Karpas-422 (cell line): Measurements from ENCODE around the gene GSDME. TPM values are rescaled to one million over a fixed set of nuclear protein-coding genes. Genes with fewer than 3 reads are reported as not detected.

ENCODE experiments used
- DNase-seq: peaks from one replicate; pipeline ENCODE4 v3.0.0-alpha.2; 2015
- H2AFZ ChIP-seq: fragments of 200-600 bp; sonication (generic); 2 replicates; pipeline ENCODE4 v1.6.1; 2014; ENCODE audit warnings: antibody characterized with exemption, low read length, mixed read lengths
- H3K27ac ChIP-seq: fragments of 200-600 bp; sonication (generic); 2 replicates; pipeline ENCODE4 v1.5.1; 2014; ENCODE audit warnings: mild to moderate bottlenecking, low read length, moderate library complexity
- H3K27me3 ChIP-seq: fragments of 200-600 bp; sonication (generic); 2 replicates; pipeline ENCODE4 v1.6.1; 2014; ENCODE audit warnings: low read length, mixed read lengths
- H3K36me3 ChIP-seq: fragments of 200-600 bp; sonication (generic); 2 replicates; pipeline ENCODE4 v1.6.1; 2014; ENCODE audit warnings: low read length, mixed read lengths; ENCODE audit not compliant: insufficient read depth
- H3K4me1 ChIP-seq: fragments of 200-600 bp; sonication (generic); 2 replicates; pipeline ENCODE4 v1.6.1; 2014; ENCODE audit warnings: mild to moderate bottlenecking, low read length, mixed read lengths
- H3K4me2 ChIP-seq: fragments of 200-600 bp; sonication (generic); 2 replicates; pipeline ENCODE4 v1.6.1; 2014; ENCODE audit warnings: low read length, low read depth, mild to moderate bottlenecking; ENCODE audit not compliant: poor library complexity, severe bottlenecking
- H3K4me3 ChIP-seq: fragments of 200-600 bp; sonication (generic); 2 replicates; pipeline ENCODE4 v1.5.1; 2014; ENCODE audit warnings: mild to moderate bottlenecking, antibody characterized with exemption, low read length, mixed read lengths
- H3K79me2 ChIP-seq: fragments of 200-600 bp; sonication (generic); 2 replicates; pipeline ENCODE4 v1.6.1; 2014; ENCODE audit warnings: mild to moderate bottlenecking, low read length, mixed read lengths
- H3K9ac ChIP-seq: fragments of 200-600 bp; sonication (generic); 2 replicates; pipeline ENCODE4 v1.6.0; 2014; ENCODE audit warnings: low read length
- H3K9me2 ChIP-seq: fragments of 200-600 bp; sonication (generic), shearing (Covaris generic); replicated peaks from 2 replicates; pipeline ENCODE4 v1.6.0; 2014; ENCODE audit warnings: mild to moderate bottlenecking, low read length, moderate library complexity; ENCODE audit not compliant: insufficient read depth
- H3K9me3 ChIP-seq: fragments of 300-700, 200-600 bp; sonication (generic); 2 replicates; pipeline ENCODE4 v1.6.1; 2014; ENCODE audit warnings: low read length, mixed read lengths
- H4K20me1 ChIP-seq: fragments of 200-600 bp; sonication (generic); 2 replicates; pipeline ENCODE4 v1.6.1; 2014; ENCODE audit warnings: mild to moderate bottlenecking, antibody characterized with exemption, low read length, low read depth; ENCODE audit not compliant: insufficient read depth
- total RNA-seq: library from RNA; depleted of rRNA; stranded (reverse); fragments of >200 nt; shearing (Covaris generic); gene quantifications from 2 replicates; pipeline ENCODE4 v1.2.3, GENCODE V29; 2014; ENCODE audit warnings: low replicate concordance

GSDME gene
- total RNA-seq, 1 experiment from 2014 or later, result 6.0 TPM

- Histone ChIP-seq H3K4me1 (no peaks in the 10 kb centered on the region), H3K27me3 (no peaks in the 10 kb centered on the region), H4K20me1 (no peaks in the 10 kb centered on the region), H3K4me2 (no peak overlapping the region), H3K4me3 (no peak overlapping the region), H3K36me3 (peaks cover 18% of the 10 kb centered on the region), H3K9me2 (no peaks in the 10 kb centered on the region), H3K9ac (no peak overlapping the region), H2AFZ (no peak overlapping the region), H3K9me3 (no peaks in the 10 kb centered on the region), H3K27ac (no peak overlapping the region), H3K79me2 (no peaks in the 10 kb centered on the region)
- DNase-seq, result no peak
These were observed 10.8 kb upstream of the GSDME start for GRCh38 chr7:24767878-24768569.

DNA sequence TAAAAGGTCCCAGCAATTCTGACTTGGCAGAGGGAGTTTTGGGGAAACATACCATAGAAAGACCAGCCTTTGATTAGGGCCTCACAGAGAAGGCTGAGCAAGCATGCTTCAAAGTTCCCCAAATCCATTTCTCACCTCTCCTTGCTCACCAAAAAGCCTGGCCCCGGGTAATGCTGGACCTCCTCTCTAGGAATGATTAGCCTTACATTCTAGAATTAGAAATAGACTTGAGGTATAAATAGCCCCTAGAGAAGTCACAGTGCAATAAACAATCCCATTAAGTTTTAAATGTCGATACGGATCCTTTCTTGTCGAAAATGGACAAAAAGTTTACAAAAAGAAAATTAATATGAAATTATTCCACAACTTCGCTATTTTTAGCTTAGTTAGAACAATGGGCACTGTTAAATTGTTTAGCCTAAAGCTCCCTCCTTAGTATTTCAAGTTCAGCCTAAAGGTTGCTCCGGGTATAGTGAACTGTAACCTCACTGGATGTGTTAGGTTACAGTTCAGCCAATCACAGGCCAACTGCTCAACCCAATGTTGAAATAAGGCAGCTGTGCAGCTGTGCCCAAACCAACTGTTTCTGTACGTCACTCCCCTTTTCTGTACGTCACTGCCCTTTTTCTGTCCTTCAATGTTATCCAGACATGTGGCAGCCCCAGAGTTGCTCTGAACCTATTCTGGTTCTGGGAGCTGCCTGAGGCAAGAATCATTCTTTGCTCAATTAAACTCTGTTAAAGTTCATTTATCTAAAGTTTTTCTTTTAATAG lies 7.9 kb upstream of the GSDME start:
- Histone ChIP-seq H3K27me3 (no peaks in the 10 kb centered on the region), H3K9me2 (no peaks in the 10 kb centered on the region), H2AFZ (no peak overlapping the region), H3K36me3 (peaks cover 24% of the 10 kb centered on the region), H3K79me2 (no peaks in the 10 kb centered on the region), H3K4me2 (no peak overlapping the region), H3K4me1 (no peaks in the 10 kb centered on the region), H3K9ac (no peak overlapping the region), H3K9me3 (peaks cover 7% of the 10 kb centered on the region; the same call in 1 of the 2 replicates), H3K4me3 (no peak overlapping the region), H4K20me1 (no peaks in the 10 kb centered on the region), H3K27ac (no peak overlapping the region)
- peak; percentile 64 for DNase-seq

- Histone ChIP-seq H3K9me2 (no peaks in the 10 kb centered on the region), H3K4me3 (no peak overlapping the region), H3K4me1 (no peaks in the 10 kb centered on the region), H3K79me2 (no peaks in the 10 kb centered on the region), H4K20me1 (no peaks in the 10 kb centered on the region), H3K27ac (no peak overlapping the region), H3K27me3 (no peaks in the 10 kb centered on the region), H3K9me3 (peaks cover 7% of the 10 kb centered on the region; the same call in 1 of the 2 replicates), H3K4me2 (no peak overlapping the region), H2AFZ (no peak overlapping the region), H3K36me3 (peaks cover 29% of the 10 kb centered on the region), H3K9ac (no peak overlapping the region)
- DNase-seq, result no peak
These were observed 6.7 kb upstream of the GSDME start for GRCh38 chr7:24764011-24764410.

- Histone ChIP-seq H2AFZ (no peak overlapping the region), H3K79me2 (no peaks in the 10 kb centered on the region), H3K27ac (no peak overlapping the region), H3K4me2 (no peak overlapping the region), H3K4me1 (no peaks in the 10 kb centered on the region), H3K9me3 (peaks cover 7% of the 10 kb centered on the region; the same call in 1 of the 2 replicates), H3K9me2 (no peaks in the 10 kb centered on the region), H3K27me3 (no peaks in the 10 kb centered on the region), H4K20me1 (no peaks in the 10 kb centered on the region), H3K4me3 (no peak overlapping the region), H3K9ac (no peak overlapping the region), H3K36me3 (peaks cover 29% of the 10 kb centered on the region)
- DNase-seq, result no peak
These were observed 6.1 kb upstream of the GSDME start for GRCh38 chr7:24763303-24763901.

DNA sequence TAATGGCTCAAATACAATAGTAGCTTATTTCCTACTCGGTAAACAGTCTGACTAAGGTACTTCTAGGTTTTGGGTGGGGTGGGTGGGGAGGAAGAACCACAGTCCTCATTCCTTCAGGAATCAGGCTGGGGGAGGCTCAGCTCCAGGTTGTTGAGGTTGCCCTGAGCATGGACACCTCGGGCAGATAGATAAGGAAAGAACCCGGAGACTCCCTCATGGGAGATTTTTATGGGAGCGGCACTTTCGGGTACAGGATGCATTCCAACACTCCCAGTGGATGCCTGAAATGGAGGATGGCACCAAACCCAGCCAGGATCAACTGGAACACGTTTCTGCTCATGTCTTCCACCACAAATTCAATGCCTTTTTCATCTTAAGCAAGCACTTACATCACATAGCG lies 5.5 kb upstream of the GSDME start:
- H4K20me1 ChIP-seq, result no peaks in the 10 kb centered on the region

GRCh38 chr7:24760968-24761367 lies 3.7 kb upstream of the GSDME start:
- Histone ChIP-seq H4K20me1 (no peaks in the 10 kb centered on the region), H3K27me3 (no peaks in the 10 kb centered on the region), H3K9ac (no peak overlapping the region), H3K9me2 (no peaks in the 10 kb centered on the region), H3K9me3 (peaks cover 7% of the 10 kb centered on the region; the same call in 1 of the 2 replicates), H3K4me2 (no peak overlapping the region), H3K4me1 (no peaks in the 10 kb centered on the region), H3K4me3 (no peak overlapping the region), H3K27ac (no peak overlapping the region), H3K36me3 (peaks cover 29% of the 10 kb centered on the region), H2AFZ (no peak overlapping the region), H3K79me2 (no peaks in the 10 kb centered on the region)
- no peak for DNase-seq

More for the DNA sequence above, 5.5 kb upstream of the GSDME start:
- Histone ChIP-seq H3K4me3 (no peak overlapping the region), H3K9me3 (peaks cover 7% of the 10 kb centered on the region; the same call in 1 of the 2 replicates), H2AFZ (no peak overlapping the region), H3K27ac (no peak overlapping the region), H3K36me3 (peaks cover 29% of the 10 kb centered on the region), H3K9ac (no peak overlapping the region), H3K79me2 (no peaks in the 10 kb centered on the region), H3K27me3 (no peaks in the 10 kb centered on the region), H3K4me2 (no peak overlapping the region), H3K4me1 (no peaks in the 10 kb centered on the region), H3K9me2 (no peaks in the 10 kb centered on the region)
- DNase-seq, result no peak

- no peak for DNase-seq
- H3K4me3 ChIP-seq, result peak overlapping the region; percentile 42; the same call in 1 of the 2 replicates
These were observed 515 bp downstream of the GSDME start for GRCh38 chr7:24756545-24757352.

More at GRCh38 chr7:24756545-24757352, 515 bp downstream of the GSDME start:
- no peaks in the 10 kb centered on the region for H4K20me1 ChIP-seq
- H3K4me1 ChIP-seq, result no peaks in the 10 kb centered on the region
- peaks cover 21% of the 10 kb centered on the region for H3K36me3 ChIP-seq
- peaks cover 7% of the 10 kb centered on the region; the same call in 1 of the 2 replicates for H3K9me3 ChIP-seq
- H3K4me2 ChIP-seq, result peak overlapping the region; percentile 30
- no peaks in the 10 kb centered on the region for H3K27me3 ChIP-seq
- H3K27ac ChIP-seq, result no peak overlapping the region
- peak overlapping the region; percentile 33 for H3K9ac ChIP-seq
- H3K9me2 ChIP-seq, result no peaks in the 10 kb centered on the region
- no peaks in the 10 kb centered on the region for H3K79me2 ChIP-seq
- no peak overlapping the region for H2AFZ ChIP-seq
